Right renal cortex interstitium (tissue), 3 donors: Measurements from ENCODE around the gene POU2F2. TPM values are rescaled to one million over a fixed set of nuclear protein-coding genes. Genes with fewer than 3 reads are reported as not detected.
"Not testable (repeated sequence)": the region's sequence is repeated elsewhere in the genome, so short reads cannot be mapped to it uniquely, and the experiment has no call there.

Experiments
- DNase-seq, 3 donors: peaks; one replicate each; pipeline ENCODE4 v3.0.0-alpha.2; 2013; ENCODE audit warnings: low read depth in 3 of 3, low spot score in 2 of 3
- polyA plus RNA-seq, 3 donors: library from polyadenylated mRNA; unstranded; fragments of 120-200 nt; gene quantifications; one replicate each; pipeline ENCODE4 v1.2.1, GENCODE V29; 2013; ENCODE audit not compliant: insufficient read length in 3 of 3

POU2F2 gene
- polyA plus RNA-seq, 3 donors = 0.72 to 1.3 (median 1.1) TPM

GRCh38 chr19:42066075-42066754 lies 66.0 kb downstream of the POU2F2 start:
- DNase-seq = no peak

GRCh38 chr19:42065511-42065910 lies 66.7 kb downstream of the POU2F2 start:
- no peak for DNase-seq

GRCh38 chr19:42065051-42065450 lies 67.2 kb downstream of the POU2F2 start:
- no peak for DNase-seq

GRCh38 chr19:42064432-42064831 lies 67.8 kb downstream of the POU2F2 start:
- DNase-seq = no peak

GRCh38 chr19:42062381-42062780 lies 69.9 kb downstream of the POU2F2 start:
- no peak for DNase-seq

GRCh38 chr19:42060117-42060516 lies 72.1 kb downstream of the POU2F2 start:
- DNase-seq = no peak

GRCh38 chr19:42059196-42059595 lies 73.0 kb downstream of the POU2F2 start:
- DNase-seq = no peak

GRCh38 chr19:42057846-42058245 lies 74.4 kb downstream of the POU2F2 start:
- no peak for DNase-seq

- no peak for DNase-seq
These were observed 78.0 kb downstream of the POU2F2 start for GRCh38 chr19:42054205-42054604.

- no peak for DNase-seq
These were observed 79.0 kb downstream of the POU2F2 start for GRCh38 chr19:42053037-42053935.

GRCh38 chr19:42052241-42052863 lies 79.9 kb downstream of the POU2F2 start:
- no peak for DNase-seq

- no peak for DNase-seq
These were observed 80.8 kb downstream of the POU2F2 start for GRCh38 chr19:42051166-42052115.

GRCh38 chr19:42048992-42049391 lies 83.3 kb downstream of the POU2F2 start:
- no peak for DNase-seq

GRCh38 chr19:42045575-42045974 lies 86.7 kb downstream of the POU2F2 start:
- no peak for DNase-seq

GRCh38 chr19:42042455-42043170 lies 89.6 kb downstream of the POU2F2 start:
- DNase-seq = no peak

- DNase-seq = not testable (repeated sequence)
These were observed 91.8 kb downstream of the POU2F2 start for GRCh38 chr19:42040491-42040890.

- DNase-seq = no peak
These were observed 92.2 kb downstream of the POU2F2 start for GRCh38 chr19:42040031-42040430.

- DNase-seq = no peak
These were observed 93.6 kb downstream of the POU2F2 start for GRCh38 chr19:42038666-42039065.

GRCh38 chr19:42037649-42038048 lies 94.6 kb downstream of the POU2F2 start:
- no peak for DNase-seq
